GM21619 (cell line): ENCODE measurements around the gene KIF17.
A peak's percentile ranks its signal among the peaks of the same experiment; 100 is the strongest.

Experiments
- ATAC-seq: cut with Tn5 transposase; IDR thresholded peaks from one replicate; pipeline ENCODE4 v1.9.1; 2021; ENCODE audit not compliant: unreplicated experiment

KIF17 gene

GRCh38 chr1:20661207-20662109, 56.3 kb downstream of the KIF17 start, which contains the start of gene DDOST:
Gene DDOST, minus strand, starts transcription at chr1:20661369. Its CDS starts 19 bp downstream, at chr1:20661350.
- ATAC-seq = peak; percentile 93

GRCh38 chr1:20660847-20661206, 57.0 kb downstream of the KIF17 start:
- peak; percentile 2 for ATAC-seq

GRCh38 chr1:20660363-20660762, 57.4 kb downstream of the KIF17 start:
- no peak for ATAC-seq

- ATAC-seq = no peak
These were observed 59.5 kb downstream of the KIF17 start for GRCh38 chr1:20658166-20658915.

- no peak for ATAC-seq
These were observed 60.8 kb downstream of the KIF17 start for GRCh38 chr1:20657024-20657423.

GRCh38 chr1:20654104-20654690, 63.6 kb downstream of the KIF17 start:
- no peak for ATAC-seq

- no peak for ATAC-seq
These were observed 65.5 kb downstream of the KIF17 start for GRCh38 chr1:20652300-20652699.

- ATAC-seq = no peak
These were observed 68.9 kb downstream of the KIF17 start for GRCh38 chr1:20648946-20649345.

GRCh38 chr1:20648438-20648837, 69.4 kb downstream of the KIF17 start:
- no peak for ATAC-seq

GRCh38 chr1:20645414-20645813, 72.4 kb downstream of the KIF17 start:
- no peak for ATAC-seq

- no peak for ATAC-seq
These were observed 73.4 kb downstream of the KIF17 start for GRCh38 chr1:20644416-20644815.

- no peak for ATAC-seq
These were observed 74.7 kb downstream of the KIF17 start for GRCh38 chr1:20643080-20643479.

- ATAC-seq = no peak
These were observed 75.8 kb downstream of the KIF17 start for GRCh38 chr1:20641975-20642374.

- no peak for ATAC-seq
These were observed 77.6 kb downstream of the KIF17 start for GRCh38 chr1:20640183-20640597.

- no peak for ATAC-seq
These were observed 80.9 kb downstream of the KIF17 start for GRCh38 chr1:20636785-20637347.

GRCh38 chr1:20634594-20635084, 83.2 kb downstream of the KIF17 start:
- ATAC-seq = no peak

- ATAC-seq = no peak
These were observed 83.7 kb downstream of the KIF17 start for GRCh38 chr1:20634065-20634593.

- peak; percentile 67 for ATAC-seq
These were observed 84.4 kb downstream of the KIF17 start, which contains the start of gene PINK1 for GRCh38 chr1:20633190-20634064. Gene PINK1, plus strand, starts transcription at chr1:20633458. Its CDS starts 91 bp downstream, at chr1:20633549.

- ATAC-seq = no peak
These were observed 85.4 kb downstream of the KIF17 start for GRCh38 chr1:20632386-20632785.

GRCh38 chr1:20630729-20631128, 87.1 kb downstream of the KIF17 start:
- no peak for ATAC-seq
